HepG2 (cell line): ENCODE results near the gene PDSS2. TPM values are rescaled to one million over a fixed set of nuclear protein-coding genes. Genes with fewer than 3 reads are reported as not detected.

Source experiments
- ATAC-seq: fragments of 200-7000 bp; cut with Tn5 transposase; 3 replicates; pipeline ENCODE4 v1.9.1; 2020; ENCODE audit warnings: mild to moderate bottlenecking, moderate library complexity
- BruUV-seq: library from RNA; stranded (reverse); fragments of 400-500 nt; replicated peaks from 2 replicates; lab custom pipeline; 2021; lab: Mats Ljungman, UMichigan
- CTCF ChIA-PET: fragments of 300-600 bp; formaldehyde crosslinking; extraction: SDS; loops from one replicate; lab custom pipeline; 2021; ENCODE audit warnings: low total read pairs, inconsistent platforms, low intra/inter-chr PET ratio; lab: Yijun Ruan, JAX
- POLR2A ChIA-PET: fragments of 350-600 bp; sonication (Branson Sonifier 250); formaldehyde crosslinking; loops from one replicate; lab custom pipeline; 2020; ENCODE audit warnings: antibody characterized with exemption, inconsistent platforms; lab: Yijun Ruan, JAX
- DNase-seq: peaks from one replicate; pipeline ENCODE4 v3.0.0-alpha.2; 2015; ENCODE audit warnings: low spot score
- FAIRE-seq: peaks from 3 replicates; lab custom pipeline; 2011; peaks lifted over from hg19 to GRCh38; lab: Jason Lieb, UNC
- H2AFZ ChIP-seq: one replicate; pipeline ENCODE4 v1.6.1; 2011; ENCODE audit warnings: low read length, inconsistent platforms
- H3K27ac ChIP-seq: fragments of 300-600 bp; 3 replicates; pipeline ENCODE4 v1.8.0; 2011; ENCODE audit warnings: mixed run types, mild to moderate bottlenecking, mixed read lengths, low read length, inconsistent platforms; ENCODE audit not compliant: insufficient read depth; ENCODE audit errors: extremely low read length
- H3K27me3 ChIP-seq, 2 experiments: fragments of 200-600 bp in 1 of 2; 2 replicates in 1 of 2; 3 replicates in 1 of 2; pipeline versions ENCODE4 v1.6.0 to v1.8.0; 2011; ENCODE audit warnings: low read length in 2 of 2, mild to moderate bottlenecking in 2 of 2, moderate library complexity in 2 of 2, inconsistent platforms in 1 of 2; ENCODE audit not compliant: insufficient read depth in 2 of 2, control insufficient read depth in 1 of 2
- H3K36me3 ChIP-seq, 2 experiments: fragments of 200-600 bp in 1 of 2; replicated peaks in 1 of 2; 2 replicates in 1 of 2; 3 replicates in 1 of 2; pipeline versions ENCODE4 v1.5.1 to v1.8.0; 2011; ENCODE audit warnings: low read length in 2 of 2, inconsistent platforms in 1 of 2; ENCODE audit not compliant: insufficient read depth in 2 of 2, control insufficient read depth in 1 of 2
- H3K4me1 ChIP-seq: 2 replicates; pipeline ENCODE4 v1.5.1; 2012; ENCODE audit warnings: low read length, inconsistent platforms; ENCODE audit not compliant: insufficient read depth
- H3K4me2 ChIP-seq: 2 replicates; pipeline ENCODE4 v1.6.0; 2011; ENCODE audit warnings: low read depth, low read length, inconsistent platforms
- H3K4me3 ChIP-seq, 3 experiments: fragments of 200-600 bp in 1 of 3; sonication (generic), shearing (Covaris generic) in 1 of 3; replicated peaks in 1 of 3; 2 replicates each; pipeline ENCODE4 v1.5.1; 2011 to 2016; ENCODE audit warnings: low read length in 3 of 3, inconsistent platforms in 2 of 3, low read depth in 2 of 3, mild to moderate bottlenecking in 2 of 3, control low read depth in 1 of 3, mixed read lengths in 1 of 3; ENCODE audit not compliant: insufficient read depth in 1 of 3
- H3K79me2 ChIP-seq: one replicate; pipeline ENCODE4 v1.6.1; 2011; ENCODE audit warnings: low read length, inconsistent platforms; ENCODE audit not compliant: insufficient read depth
- H3K9ac ChIP-seq: 2 replicates; pipeline ENCODE4 v1.6.0; 2011; ENCODE audit warnings: mild to moderate bottlenecking, low read depth, low read length, inconsistent platforms; ENCODE audit not compliant: insufficient read depth
- H3K9me3 ChIP-seq: 2 replicates; pipeline ENCODE4 v1.5.1; 2012; ENCODE audit warnings: mild to moderate bottlenecking, low read length
- H4K20me1 ChIP-seq: 2 replicates; pipeline ENCODE4 v1.6.0; 2011; ENCODE audit warnings: inconsistent platforms, mild to moderate bottlenecking, low read length, moderate library complexity; ENCODE audit not compliant: insufficient read depth
- GPBP1L1 ChIP-seq: sonication (generic); formaldehyde crosslinking; IDR thresholded peaks from 2 replicates; pipeline ENCODE4 v1.5.0; 2020; ENCODE audit warnings: mild to moderate bottlenecking, missing genetic modification reagents
- HIVEP1 ChIP-seq: sonication (generic); formaldehyde crosslinking; IDR thresholded peaks from 2 replicates; pipeline ENCODE4 v1.4.0; 2020; ENCODE audit warnings: mild to moderate bottlenecking, missing genetic modification reagents
- HNF1A ChIP-seq, 2 experiments: sonication (generic) in 1 of 2; formaldehyde crosslinking in 1 of 2; IDR thresholded peaks; 2 replicates each; pipeline versions ENCODE4 v1.4.0 to v1.6.1; 2016 to 2020; ENCODE audit warnings: borderline replicate concordance in 1 of 2, low read depth in 1 of 2, mild to moderate bottlenecking in 1 of 2, missing genetic modification reagents in 1 of 2
- NFAT5 ChIP-seq: sonication (generic); formaldehyde crosslinking; IDR thresholded peaks from 2 replicates; pipeline ENCODE4 v1.4.0; 2020; ENCODE audit warnings: missing genetic modification reagents
- NFYB ChIP-seq: sonication (generic); formaldehyde crosslinking; IDR thresholded peaks from 2 replicates; pipeline ENCODE4 v1.4.0; 2020; ENCODE audit warnings: missing genetic modification reagents
- RORA ChIP-seq: sonication (generic); formaldehyde crosslinking; IDR thresholded peaks from 2 replicates; pipeline ENCODE4 v1.5.0; 2020; ENCODE audit warnings: mild to moderate bottlenecking, missing genetic modification reagents, moderate library complexity
- SKI ChIP-seq: fragments of 450-650 bp; IDR thresholded peaks from one replicate; pipeline ENCODE4 v1.6.1; 2018; ENCODE audit warnings: mild to moderate bottlenecking; ENCODE audit not compliant: partially characterized antibody
- TCF7 ChIP-seq: sonication (generic); IDR thresholded peaks from 2 replicates; pipeline ENCODE4 v1.6.1; 2016; ENCODE audit warnings: antibody characterized with exemption, low read depth
- ZNF143 ChIP-seq: sonication (generic); formaldehyde crosslinking; IDR thresholded peaks from 2 replicates; pipeline ENCODE4 v1.4.0; 2020; ENCODE audit warnings: missing genetic modification reagents
- ZNF24 ChIP-seq: fragments of 450-650 bp; IDR thresholded peaks from 2 replicates; pipeline ENCODE4 v1.6.1; 2017; ENCODE audit warnings: antibody characterized with exemption, mild to moderate bottlenecking
- ZNF446 ChIP-seq: sonication (generic); formaldehyde crosslinking; IDR thresholded peaks from 2 replicates; pipeline ENCODE4 v1.5.0; 2020; ENCODE audit warnings: mild to moderate bottlenecking, missing genetic modification reagents
- in situ Hi-C: cut with HindIII; loops from 2 replicates; pipeline ENCODE4 v1.10.0; 2017; ENCODE audit warnings: low pct_unique_long_range_greater_than_20kb; ENCODE audit not compliant: extremely low pct_ligation_motif_present
- intact Hi-C: fragments of 100-400 bp; cut with micrococcal nuclease; formaldehyde crosslinking; loops from one replicate; pipeline ENCODE4 v1.10.0; 2022; ENCODE audit not compliant: unreplicated experiment
- polyA plus RNA-seq, 8 experiments: library from polyadenylated mRNA; depleted of rRNA in 3 of 8; stranded (reverse) in 7 of 8; unstranded in 1 of 8; fragments of >200 nt; fragmentation: Illumina TruSeq in 4 of 8; extraction: Trizol in 4 of 8; gene quantifications; 2 replicates each; pipeline versions ENCODE4 v1.2.1 to v1.2.3, GENCODE V29; 2011 to 2016; ENCODE audit warnings: low read depth in 4 of 8, missing spikeins in 1 of 8, mixed read lengths in 1 of 8; ENCODE audit not compliant: insufficient read depth in 1 of 8
- total RNA-seq, 5 experiments: library from RNA; depleted of rRNA; stranded (reverse); fragments of >200 nt; fragmentation: Illumina TruSeq; extraction: Trizol; gene quantifications; 2 replicates each; pipeline ENCODE4 v1.2.3, GENCODE V29; 2016; ENCODE audit warnings: low read depth in 1 of 5

PDSS2 gene
- total and polyA plus RNA-seq, 2 of the 13 experiments (the other 11 are each of a cell fraction or from before 2014, with no cell fraction given): 16.2 to 17.0 TPM

- TF ChIP-seq NFAT5 (CRISPR knock-in tag): no peak
- TF ChIP-seq SKI: no peak
- no peak for TF ChIP-seq RORA (CRISPR knock-in tag)
- TF ChIP-seq GPBP1L1: no peak
These were observed 17.7 kb downstream of the PDSS2 start (continued) for GRCh38 chr6:107441682-107442081.

- in situ Hi-C loops (no loop called here), intact Hi-C loops (no loop called here)
- H3K4me1 ChIP-seq: no peaks in the 10 kb centered on the region
- no peaks in the 10 kb centered on the region for H4K20me1 ChIP-seq
- no peak overlapping the region for H2AFZ ChIP-seq
- H3K4me2 ChIP-seq: no peak overlapping the region
- no peaks in the 10 kb centered on the region for H3K27me3 ChIP-seq
- BruUV-seq: no TSS peak
- no peak for DNase-seq
- no peaks in the 10 kb centered on the region for H3K9me3 ChIP-seq
- ChIA-PET POLR2A (no interaction called here), CTCF (no interaction called here)
- no peak for FAIRE-seq
- H3K4me3 ChIP-seq: no peak overlapping the region
- no peak overlapping the region for H3K27ac ChIP-seq
- no peak for ATAC-seq
- peaks cover 9% of the 10 kb centered on the region for H3K79me2 ChIP-seq
- no peaks in the 10 kb centered on the region; a peak in 1 of 5 replicates for H3K36me3 ChIP-seq
- no peak overlapping the region for H3K9ac ChIP-seq
- no peak for TF ChIP-seq NFYB
- TF ChIP-seq ZNF446: no peak
- TF ChIP-seq HIVEP1 (CRISPR knock-in tag): no peak
- no peak for TF ChIP-seq TCF7
- no peak for TF ChIP-seq GPBP1L1
- no peak for TF ChIP-seq ZNF143 (CRISPR knock-in tag)
- no peak for TF ChIP-seq ZNF24
- TF ChIP-seq HNF1A (IDR thresholded peaks at IDR 0.05; ENCODE audit: low read depth): no peak
- no peak for TF ChIP-seq HNF1A (CRISPR knock-in tag; IDR thresholded peaks at IDR 0.05; ENCODE audit: borderline replicate concordance)
These were observed 18.4 kb downstream of the PDSS2 start for GRCh38 chr6:107440936-107441335.
